HG03025 (cell line): Measurements from ENCODE around the gene SLC6A18.
"Not testable (repeated sequence)": the region's sequence is repeated elsewhere in the genome, so short reads cannot be mapped to it uniquely, and the experiment has no call there.

Source experiments
- ATAC-seq: cut with Tn5 transposase; IDR thresholded peaks from one replicate; pipeline ENCODE4 v1.9.1; 2021; ENCODE audit warnings: mild to moderate bottlenecking, moderate library complexity; ENCODE audit not compliant: unreplicated experiment, low FRiP score

SLC6A18 gene

DNA sequence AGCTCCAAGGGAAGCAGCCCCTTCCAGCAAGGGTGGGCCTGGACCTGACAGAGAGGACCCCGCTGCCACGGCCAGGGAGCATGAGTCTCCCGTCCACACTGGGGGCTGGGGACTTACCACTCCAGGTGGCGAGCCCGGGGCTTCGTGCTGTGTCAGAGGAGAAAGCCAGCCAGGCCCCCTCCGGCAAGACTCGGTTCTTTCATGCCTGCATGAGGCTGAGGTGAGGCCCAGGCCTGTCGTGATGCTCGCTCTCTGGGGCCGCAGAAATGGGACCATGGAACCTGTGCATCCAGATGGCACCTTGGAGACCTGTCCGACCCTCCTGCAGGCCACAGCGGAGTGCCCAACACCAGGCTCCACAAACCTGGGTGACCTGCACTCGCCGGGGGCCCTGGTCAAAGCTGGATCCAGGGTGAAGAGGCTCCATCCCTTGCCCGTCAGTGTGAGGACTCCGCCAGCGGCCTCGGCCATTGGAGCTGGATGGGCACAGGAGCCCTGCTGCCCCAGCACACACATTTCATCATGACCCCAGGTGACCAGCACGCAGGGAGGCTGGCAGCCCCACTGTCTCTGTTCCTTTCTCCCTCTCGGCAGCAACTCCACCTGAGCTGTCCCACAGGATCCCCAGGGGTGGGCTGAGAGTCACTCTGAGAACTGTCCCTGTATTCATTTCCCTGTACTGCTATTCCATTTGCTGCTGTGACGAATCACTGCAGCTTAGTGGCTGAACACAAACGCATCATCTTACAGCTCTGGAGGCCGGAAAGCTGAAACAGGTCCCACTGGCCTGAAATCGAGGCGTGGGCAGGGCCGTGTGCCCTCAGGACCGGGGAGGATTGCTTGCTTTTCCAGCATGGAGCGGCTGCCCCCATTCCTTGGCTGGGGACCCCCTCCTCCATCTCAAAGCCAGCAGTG is 24.4 kb downstream of the SLC6A18 start:
- no peak for ATAC-seq

DNA sequence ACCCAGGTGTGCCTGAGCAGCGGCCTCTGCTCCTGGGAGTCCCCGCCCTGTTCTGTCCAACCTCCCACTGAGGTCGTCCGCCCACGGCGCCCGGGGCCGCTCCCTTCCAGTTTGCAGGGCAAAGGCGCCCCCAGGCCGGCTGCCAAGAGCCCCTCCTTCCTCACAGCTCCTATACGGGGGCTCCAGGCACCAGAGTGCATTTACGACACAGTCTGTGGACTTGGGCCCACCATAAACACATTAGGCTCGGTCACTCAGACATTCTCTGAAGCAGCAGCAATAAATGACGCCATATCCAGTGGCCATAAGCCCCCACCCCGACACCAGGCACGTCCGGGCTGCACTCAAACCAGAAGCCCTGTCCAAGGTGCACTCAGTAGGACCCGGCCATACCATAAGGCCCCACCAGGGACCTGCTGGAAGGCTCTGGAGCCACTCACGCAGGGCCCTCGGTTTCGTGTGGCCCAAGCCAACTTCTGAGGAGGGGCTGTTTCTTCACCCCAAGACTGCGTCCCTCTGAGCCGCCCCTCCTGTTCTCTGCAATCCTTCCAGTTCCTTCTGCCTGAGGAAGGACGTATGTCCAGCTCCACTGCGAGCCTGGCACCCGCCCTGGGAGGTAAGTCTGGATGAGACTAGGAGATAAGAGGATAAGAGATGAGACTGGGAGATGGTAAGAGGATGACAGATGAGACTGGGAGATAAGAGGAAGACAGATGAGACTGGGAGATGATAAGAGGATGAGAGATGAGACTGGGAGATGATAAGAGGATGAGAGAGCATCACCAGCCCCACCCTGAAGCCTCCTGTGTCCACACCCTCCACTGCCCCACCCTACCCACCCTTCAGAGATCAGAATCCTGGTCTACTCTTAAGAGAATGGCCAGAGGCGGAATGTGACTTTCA is 26.7 kb downstream of the SLC6A18 start:
- no peak for ATAC-seq

DNA sequence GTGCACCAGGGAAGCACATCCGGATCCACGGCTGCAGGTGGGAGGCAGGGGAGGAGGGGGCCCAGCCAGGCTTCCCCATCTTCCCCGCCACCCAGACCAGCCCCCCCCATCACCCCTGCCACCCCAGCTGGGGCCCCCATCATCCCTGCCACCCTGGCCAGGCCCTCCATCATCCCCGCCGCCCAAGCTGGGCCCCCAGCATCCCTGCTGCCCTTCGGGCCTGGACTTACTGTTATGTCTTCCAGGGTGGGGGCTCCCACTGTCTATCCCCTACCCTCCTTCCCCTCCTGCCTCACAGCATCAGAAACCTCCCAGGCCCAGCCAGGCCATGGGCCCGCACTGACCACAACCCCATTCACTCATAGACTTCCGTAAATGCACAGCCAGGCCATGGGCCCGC is 27.5 kb downstream of the SLC6A18 start:
- no peak for ATAC-seq

GRCh38 chr5:1253456-1254105 is 28.4 kb downstream of the SLC6A18 start:
- ATAC-seq, result no peak

GRCh38 chr5:1254196-1254595 is 29.0 kb downstream of the SLC6A18 start:
- no peak for ATAC-seq

- ATAC-seq, result no peak
Observed at GRCh38 chr5:1255081-1255561, 29.9 kb downstream of the SLC6A18 start.

- ATAC-seq, result no peak
Observed at GRCh38 chr5:1256776-1257175, 31.6 kb downstream of the SLC6A18 start.

DNA sequence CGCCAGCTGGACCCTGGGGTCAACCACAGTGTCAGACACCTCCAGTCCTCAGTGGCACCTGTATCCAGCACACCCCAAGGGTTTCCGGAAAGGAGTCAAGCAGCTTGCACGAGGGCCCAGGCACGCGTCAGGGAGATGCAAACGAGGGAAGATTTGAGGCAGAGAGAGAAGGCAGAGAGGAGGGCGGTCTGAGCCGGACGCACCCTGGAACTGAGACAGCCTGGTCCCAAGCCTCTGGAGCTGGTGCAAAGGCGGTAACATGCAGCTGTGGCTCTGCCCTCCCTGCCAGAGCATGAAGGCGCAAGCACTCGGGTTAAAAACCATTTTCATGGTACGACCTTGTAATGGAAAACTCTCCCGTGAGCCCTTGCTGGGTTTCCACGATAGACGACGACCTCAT is 32.2 kb downstream of the SLC6A18 start:
- ATAC-seq, result no peak

GRCh38 chr5:1257841-1258240 is 32.7 kb downstream of the SLC6A18 start:
- ATAC-seq, result no peak

GRCh38 chr5:1259806-1260480 is 34.8 kb downstream of the SLC6A18 start:
- no peak for ATAC-seq

DNA sequence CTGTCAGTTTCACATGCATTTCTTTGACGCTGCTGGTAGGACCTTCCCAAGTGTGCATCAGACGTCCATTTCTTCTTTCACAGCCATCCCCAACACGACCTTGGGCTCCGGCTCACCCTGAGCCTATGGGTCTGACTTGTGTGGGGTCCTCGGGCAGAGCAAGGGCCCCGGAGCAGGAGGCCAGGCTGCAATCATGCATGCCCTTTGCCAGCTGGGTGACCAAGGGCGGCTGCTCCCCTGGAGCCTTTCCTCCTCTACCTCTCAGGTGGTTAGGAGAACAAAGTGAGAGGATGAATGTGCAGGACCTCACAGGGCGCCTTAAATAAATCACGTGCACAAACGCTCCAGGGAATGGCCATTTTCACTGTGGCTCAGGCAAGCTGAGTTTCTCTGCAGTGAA is 36.5 kb downstream of the SLC6A18 start:
- ATAC-seq, result no peak

GRCh38 chr5:1262381-1262780 is 37.2 kb downstream of the SLC6A18 start:
- no peak for ATAC-seq

DNA sequence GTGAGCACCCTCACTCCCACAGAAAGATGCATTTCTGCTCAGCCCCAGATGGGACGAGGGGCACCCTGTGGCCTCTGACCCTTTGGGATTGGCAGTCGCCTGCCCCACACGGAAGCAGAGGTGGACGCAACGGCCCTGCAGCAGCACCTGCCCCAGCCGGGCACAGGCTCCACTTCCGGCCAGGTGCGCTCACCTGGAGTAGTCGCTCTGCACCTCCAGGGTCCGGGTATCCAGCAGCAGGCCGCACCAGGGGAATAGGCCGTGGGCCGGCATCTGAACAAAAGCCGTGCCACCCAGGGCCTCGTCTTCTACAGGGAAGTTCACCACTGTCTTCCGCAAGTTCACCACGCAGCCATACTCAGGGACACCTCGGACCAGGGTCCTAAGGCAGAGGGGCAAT is 39.0 kb downstream of the SLC6A18 start:
- ATAC-seq, result no peak

DNA sequence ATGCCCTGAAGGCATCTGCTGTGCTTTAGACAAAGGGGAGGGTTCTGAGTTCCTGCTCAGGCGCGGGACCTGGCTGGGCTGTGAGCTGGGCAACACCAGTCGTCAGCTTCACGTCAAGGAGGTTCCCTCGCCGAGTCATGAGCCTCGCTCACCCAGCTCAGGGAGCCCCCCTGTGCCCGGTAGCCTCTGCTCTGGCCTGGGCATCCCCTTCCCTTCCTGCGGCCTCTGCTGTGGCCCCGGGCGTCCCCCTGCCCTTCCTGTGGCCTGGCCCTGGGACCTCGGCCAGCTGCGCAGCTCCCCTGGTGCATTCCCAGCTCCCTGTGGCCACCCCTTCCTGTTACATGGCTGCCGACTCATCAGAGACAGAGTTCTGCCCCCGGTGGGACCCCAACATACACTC is 39.8 kb downstream of the SLC6A18 start:
- no peak for ATAC-seq

- no peak for ATAC-seq
Observed at GRCh38 chr5:1265461-1266455, 40.6 kb downstream of the SLC6A18 start.

- ATAC-seq, result no peak
Observed at GRCh38 chr5:1266791-1267190, 41.6 kb downstream of the SLC6A18 start.

- not testable (repeated sequence) for ATAC-seq
Observed at GRCh38 chr5:1267464-1267863, 42.3 kb downstream of the SLC6A18 start.

- ATAC-seq, result no peak
Observed at GRCh38 chr5:1268056-1268455, 42.9 kb downstream of the SLC6A18 start.

DNA sequence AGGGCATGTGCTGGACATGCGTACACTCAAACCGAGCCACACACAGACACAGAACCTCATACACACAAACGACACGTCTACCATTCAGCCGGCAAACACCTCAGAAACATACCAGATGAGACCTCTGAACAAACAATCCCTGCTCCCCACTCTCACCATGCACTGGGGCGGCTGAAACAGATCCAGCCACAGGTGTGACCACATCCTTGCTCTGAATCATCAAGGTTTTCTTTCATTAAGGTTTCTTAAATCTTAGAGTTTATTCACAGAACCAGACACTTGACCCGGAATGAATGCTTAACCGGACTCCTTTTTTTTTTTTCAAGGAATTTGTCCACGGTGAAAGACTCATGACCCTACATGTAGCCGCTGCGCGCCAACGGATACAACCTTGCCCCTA is 43.5 kb downstream of the SLC6A18 start:
- ATAC-seq, result no peak
